ENCODE results near the gene MAPK10. TPM values are rescaled to one million over a fixed set of nuclear protein-coding genes. Genes with fewer than 3 reads are reported as not detected.

MAPK10 gene
- total RNA-seq, 3 donors from 2014 or later (not counting 1 experiment from before 2014, with no cell fraction given), result 0.92 TPM; not detected in 2

- DNase-seq, result no peak
- Mint-ChIP-seq H3K27ac (no peak overlapping the region), H3K4me3 (no peak overlapping the region), H3K27me3 (ENCODE audit: low read depth in 2 of 2) (no peaks in the 10 kb centered on the region), H3K4me1 (no peaks in the 10 kb centered on the region), H3K36me3 (no peaks in the 10 kb centered on the region), H3K9me3 (peaks cover 2 to 5% of the 10 kb centered on the region in 2 donors)
- ATAC-seq, result no peak
- TF ChIP-seq CTCF (IDR thresholded peaks at IDR 0.05), result no peak
- no peak overlapping the region for H3K4me3 ChIP-seq (ENCODE audit: low read length)
- H3K27me3 ChIP-seq (ENCODE audit: control insufficient read depth, insufficient read depth, low read length), result no peaks in the 10 kb centered on the region
- H3K4me1 ChIP-seq (ENCODE audit: control insufficient read depth, insufficient read depth, low read length), result no peaks in the 10 kb centered on the region
- no peaks in the 10 kb centered on the region for H3K9me3 ChIP-seq (ENCODE audit: control insufficient read depth, insufficient read depth, low read length)
- H3K27ac ChIP-seq (ENCODE audit: low read length), result no peak overlapping the region
- intact Hi-C loops (cut with micrococcal nuclease), result no loop called here
- H3K36me3 ChIP-seq (ENCODE audit: control insufficient read depth, insufficient read depth, low read length), result no peaks in the 10 kb centered on the region
These were observed 353.8 kb downstream of the MAPK10 start for GRCh38 chr4:86006057-86006456.

DNA sequence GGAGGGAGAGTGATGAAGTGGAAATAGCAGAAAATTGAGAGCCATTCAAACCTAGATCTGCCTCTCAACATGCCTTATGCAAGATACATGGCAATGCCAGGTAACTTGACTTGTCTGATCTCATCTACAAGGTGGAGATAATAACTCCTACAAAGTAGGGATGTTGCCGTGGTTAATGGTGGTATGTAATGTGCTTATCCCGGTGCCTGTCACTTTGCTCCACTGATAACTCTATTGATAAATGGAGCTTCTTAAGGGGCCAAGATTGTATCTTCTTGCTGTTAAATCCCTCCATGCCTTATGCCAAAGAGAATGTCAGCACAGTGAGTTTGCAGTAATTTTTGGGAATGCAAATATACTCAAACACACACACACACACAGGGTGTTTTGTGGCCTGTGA, 355.8 kb downstream of the MAPK10 start:
- Histone ChIP-seq H3K4me1 (ENCODE audit: control insufficient read depth, insufficient read depth, low read length) (no peaks in the 10 kb centered on the region), H3K27me3 (ENCODE audit: control insufficient read depth, insufficient read depth, low read length) (no peaks in the 10 kb centered on the region), H3K36me3 (ENCODE audit: control insufficient read depth, insufficient read depth, low read length) (no peaks in the 10 kb centered on the region), H3K27ac (ENCODE audit: low read length) (no peak overlapping the region), H3K9me3 (ENCODE audit: control insufficient read depth, insufficient read depth, low read length) (no peaks in the 10 kb centered on the region), H3K4me3 (ENCODE audit: low read length) (no peak overlapping the region)
- no peak overlapping the region for H3K4me3 Mint-ChIP-seq
- DNase-seq, result no peak
- no peak for ATAC-seq
- H3K36me3 Mint-ChIP-seq, result no peaks in the 10 kb centered on the region
- H3K4me1 Mint-ChIP-seq, result no peaks in the 10 kb centered on the region
- no peaks in the 10 kb centered on the region for H3K27me3 Mint-ChIP-seq (ENCODE audit: low read depth in 2 of 2)
- H3K9me3 Mint-ChIP-seq, result peaks cover 2 to 5% of the 10 kb centered on the region in 2 donors
- WGBS (ENCODE audit: insufficient coverage), result 93% methylated on average over 2 of the region's 2 CpGs
- intact Hi-C loops (cut with micrococcal nuclease), result no loop called here
- no peak overlapping the region for H3K27ac Mint-ChIP-seq
- TF ChIP-seq CTCF (IDR thresholded peaks at IDR 0.05), result no peak

GRCh38 chr4:86001591-86001990, 358.3 kb downstream of the MAPK10 start:
- Mint-ChIP-seq H3K27me3 (ENCODE audit: low read depth in 2 of 2) (no peaks in the 10 kb centered on the region), H3K27ac (no peak overlapping the region), H3K9me3 (peaks cover 4 to 5% of the 10 kb centered on the region in 2 donors), H3K4me1 (no peaks in the 10 kb centered on the region), H3K36me3 (no peaks in the 10 kb centered on the region), H3K4me3 (no peak overlapping the region)
- DNase-seq, result no peak
- no peaks in the 10 kb centered on the region for H3K36me3 ChIP-seq (ENCODE audit: control insufficient read depth, insufficient read depth, low read length)
- H3K4me1 ChIP-seq (ENCODE audit: control insufficient read depth, insufficient read depth, low read length), result no peaks in the 10 kb centered on the region
- H3K9me3 ChIP-seq (ENCODE audit: control insufficient read depth, insufficient read depth, low read length), result no peaks in the 10 kb centered on the region
- H3K4me3 ChIP-seq (ENCODE audit: low read length), result no peak overlapping the region
- no peak for TF ChIP-seq CTCF (IDR thresholded peaks at IDR 0.05)
- H3K27ac ChIP-seq (ENCODE audit: low read length), result no peak overlapping the region
- 80% methylated on average over 2 of the region's 2 CpGs for WGBS (ENCODE audit: insufficient coverage)
- ATAC-seq, result no peak
- intact Hi-C loops (cut with micrococcal nuclease), result no loop called here
- no peaks in the 10 kb centered on the region for H3K27me3 ChIP-seq (ENCODE audit: control insufficient read depth, insufficient read depth, low read length)

DNA sequence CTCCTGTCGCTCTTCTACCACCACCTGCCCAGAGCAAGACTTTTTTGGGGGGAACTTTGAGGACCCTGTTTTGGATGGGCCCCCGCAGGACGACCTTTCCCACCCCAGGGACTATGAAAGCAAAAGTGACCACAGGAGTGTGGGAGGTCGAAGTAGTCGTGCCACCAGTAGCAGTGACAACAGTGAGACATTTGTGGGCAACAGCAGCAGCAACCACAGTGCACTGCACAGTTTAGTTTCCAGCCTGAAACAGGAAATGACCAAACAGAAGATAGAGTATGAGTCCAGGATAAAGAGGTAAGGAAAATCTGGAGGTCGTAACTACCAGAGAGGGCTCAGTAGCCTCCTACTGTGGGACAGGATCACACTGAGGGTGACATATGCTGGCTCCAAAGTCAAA, 364.5 kb downstream of the MAPK10 start:
- WGBS (ENCODE audit: insufficient coverage), result 41% methylated on average over 6 of the region's 6 CpGs
- H3K27ac ChIP-seq (ENCODE audit: low read length), result no peak overlapping the region
- Mint-ChIP-seq H3K4me3 (no peak overlapping the region), H3K27ac (no peak overlapping the region), H3K9me3 (peaks cover 0 to 4% of the 10 kb centered on the region in 2 donors), H3K4me1 (peaks cover 0 to 5% of the 10 kb centered on the region in 2 donors), H3K27me3 (ENCODE audit: low read depth in 2 of 2) (no peaks in the 10 kb centered on the region), H3K36me3 (no peaks in the 10 kb centered on the region)
- no peak overlapping the region for H3K4me3 ChIP-seq (ENCODE audit: low read length)
- no peak for ATAC-seq
- H3K36me3 ChIP-seq (ENCODE audit: control insufficient read depth, insufficient read depth, low read length), result no peaks in the 10 kb centered on the region
- DNase-seq, result no peak
- no peaks in the 10 kb centered on the region for H3K4me1 ChIP-seq (ENCODE audit: control insufficient read depth, insufficient read depth, low read length)
- intact Hi-C loops (cut with micrococcal nuclease), result no loop called here
- H3K9me3 ChIP-seq (ENCODE audit: control insufficient read depth, insufficient read depth, low read length), result no peaks in the 10 kb centered on the region
- no peaks in the 10 kb centered on the region for H3K27me3 ChIP-seq (ENCODE audit: control insufficient read depth, insufficient read depth, low read length)
- TF ChIP-seq CTCF (IDR thresholded peaks at IDR 0.05), result no peak

All from natural killer cell (primary cell).